ENCODE data around the gene YIPF2.
"Not testable (repeated sequence)": the region's sequence is repeated elsewhere in the genome, so short reads cannot be mapped to it uniquely, and the experiment has no call there.

The YIPF2 gene

DNA sequence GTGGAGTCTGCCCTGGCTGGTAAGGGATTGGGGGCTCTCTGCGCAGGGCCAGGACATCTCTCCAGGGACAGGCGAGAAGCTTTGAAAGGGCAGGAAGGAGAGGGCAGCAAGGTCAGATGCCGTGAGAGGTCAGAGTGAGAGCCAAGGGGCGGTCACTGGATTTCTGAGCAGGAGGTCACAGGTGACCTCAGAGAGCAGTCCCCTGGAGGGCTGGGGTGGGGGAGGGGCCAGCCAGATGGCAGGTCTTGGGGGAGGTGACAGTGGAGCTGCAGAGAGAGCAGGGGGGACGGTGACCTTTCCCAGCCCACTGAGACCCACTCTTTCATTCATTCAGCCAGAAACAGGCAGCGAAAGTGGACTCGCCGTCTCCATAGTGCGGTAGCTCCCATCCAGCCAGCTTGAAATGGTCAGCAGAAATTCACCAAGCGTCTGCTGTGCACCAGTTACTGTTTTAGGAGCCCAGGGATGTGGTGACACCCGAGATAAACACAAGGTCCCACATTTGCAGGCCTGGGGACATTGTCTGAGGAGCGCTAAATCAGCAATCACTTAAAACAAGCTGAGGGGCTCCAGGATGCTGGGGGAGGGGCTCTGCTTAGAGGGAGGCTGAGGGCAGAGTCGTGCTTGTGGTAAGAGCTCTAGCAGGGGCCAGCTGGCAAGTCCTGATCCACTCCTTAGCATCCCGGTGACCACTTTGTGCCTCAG lies 46.9 kb downstream of the YIPF2 start:
- in situ Hi-C loops (cut with MboI; ENCODE audit: low sequenced_read_pairs, unreplicated experiment), result no loop called here
- DNase-seq (ENCODE audit: low spot score), result no peak
- TF ChIP-seq CTCF (IDR thresholded peaks at IDR 0.05; ENCODE audit: borderline replicate concordance, control extremely low read depth, extremely low read depth, insufficient read depth, missing control alignments), result no peak

DNA sequence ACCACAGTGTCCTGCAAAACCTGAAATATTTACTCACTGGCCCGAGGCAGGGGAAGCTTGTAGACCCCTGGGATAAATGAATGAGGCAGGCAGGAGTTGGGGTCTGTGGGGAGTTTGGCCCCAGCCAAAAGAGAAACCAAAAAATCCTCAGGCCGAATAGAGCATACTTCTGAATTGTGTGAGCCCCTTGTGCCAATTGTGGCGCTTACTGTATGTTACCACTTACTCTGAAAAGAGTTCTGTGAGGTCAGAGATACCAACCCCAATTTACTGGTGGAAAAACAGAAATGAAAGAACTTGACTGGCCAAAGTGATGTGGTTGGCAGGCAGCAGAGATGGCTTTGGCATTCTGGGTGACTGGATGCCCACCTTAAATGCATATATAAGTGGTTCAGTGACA lies 50.2 kb downstream of the YIPF2 start:
- no peak for DNase-seq (ENCODE audit: low spot score)
- no peak for TF ChIP-seq CTCF (IDR thresholded peaks at IDR 0.05; ENCODE audit: borderline replicate concordance, control extremely low read depth, extremely low read depth, insufficient read depth, missing control alignments)
- in situ Hi-C loops (cut with MboI; ENCODE audit: low sequenced_read_pairs, unreplicated experiment), result no loop called here

GRCh38 chr19:10877608-10878007 lies 50.8 kb downstream of the YIPF2 start:
- DNase-seq (ENCODE audit: low spot score); in situ Hi-C loops (cut with MboI; ENCODE audit: low sequenced_read_pairs, unreplicated experiment): not testable (repeated sequence)

GRCh38 chr19:10876459-10877240 lies 51.8 kb downstream of the YIPF2 start:
- DNase-seq (ENCODE audit: low spot score), result peak; percentile 74
- in situ Hi-C loops (cut with MboI; ENCODE audit: low sequenced_read_pairs, unreplicated experiment), result no loop called here
- no peak for TF ChIP-seq CTCF (IDR thresholded peaks at IDR 0.05; ENCODE audit: borderline replicate concordance, control extremely low read depth, extremely low read depth, insufficient read depth, missing control alignments)

- in situ Hi-C loops (cut with MboI; ENCODE audit: low sequenced_read_pairs, unreplicated experiment), result no loop called here
- DNase-seq (ENCODE audit: low spot score), result no peak
- no peak for TF ChIP-seq CTCF (IDR thresholded peaks at IDR 0.05; ENCODE audit: borderline replicate concordance, control extremely low read depth, extremely low read depth, insufficient read depth, missing control alignments)
Observed at GRCh38 chr19:10874024-10874423, 54.4 kb downstream of the YIPF2 start.

GRCh38 chr19:10872546-10873107 lies 55.8 kb downstream of the YIPF2 start:
- no peak for DNase-seq (ENCODE audit: low spot score)
- in situ Hi-C loops (cut with MboI; ENCODE audit: low sequenced_read_pairs, unreplicated experiment), result no loop called here

More at GRCh38 chr19:10872546-10873107, 55.8 kb downstream of the YIPF2 start:
- TF ChIP-seq CTCF (IDR thresholded peaks at IDR 0.05; ENCODE audit: borderline replicate concordance, control extremely low read depth, extremely low read depth, insufficient read depth, missing control alignments), result no peak
